ENCODE measurements around the gene OR10Z1.

DNA sequence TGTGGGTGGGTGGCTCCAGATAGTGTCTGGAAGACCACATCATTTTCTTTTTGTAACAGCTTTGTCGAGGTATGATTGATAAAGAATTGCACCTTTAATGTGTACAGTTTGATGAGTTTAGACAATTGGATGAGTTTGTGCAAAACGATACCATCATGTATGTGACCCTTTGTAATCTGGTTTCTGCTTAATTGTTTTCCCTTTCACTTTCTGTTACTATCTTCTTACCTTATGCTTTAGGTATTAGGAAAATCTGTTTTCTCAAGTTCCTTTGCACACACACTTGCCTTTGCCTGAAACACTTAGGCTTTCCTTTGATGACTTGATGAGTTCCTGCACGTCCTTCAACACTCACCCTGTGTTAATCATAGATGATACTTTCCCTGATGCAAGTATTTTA, 6.8 kb downstream of the OR10Z1 start:
- TF ChIP-seq CTBP1 (IDR thresholded peaks at IDR 0.05; ENCODE audit: borderline replicate concordance) (no peak), ZNF639 (CRISPR knock-in tag; conservative IDR thresholded peaks at IDR 0.05 in 1 of 2, IDR thresholded peaks at IDR 0.05 in 1 of 2) (no peak), RBM14 (IDR thresholded peaks at IDR 0.05; ENCODE audit: borderline replicate concordance, insufficient read depth, low read depth, low read length) (no peak), HBP1 (CRISPR knock-in tag; IDR thresholded peaks at IDR 0.05) (no peak), POLR2A (conservative IDR thresholded peaks at IDR 0.05) (no peak), ZBTB1 (CRISPR knock-in tag; IDR thresholded peaks at IDR 0.05; ENCODE audit: borderline replicate concordance, low read depth) (no peak), SRF (CRISPR knock-in tag; IDR thresholded peaks at IDR 0.05) (no peak), E2F5 (CRISPR knock-in tag; IDR thresholded peaks at IDR 0.05) (no peak), CTCF (IDR thresholded peaks at IDR 0.05 in 2 of 3, conservative IDR thresholded peaks at IDR 0.05 in 1 of 3; ENCODE audit: insufficient read depth in 2 of 3, low read depth in 1 of 3, low read length in 3 of 3) (no peak)
- TF ChIP-seq, protein P1, sequence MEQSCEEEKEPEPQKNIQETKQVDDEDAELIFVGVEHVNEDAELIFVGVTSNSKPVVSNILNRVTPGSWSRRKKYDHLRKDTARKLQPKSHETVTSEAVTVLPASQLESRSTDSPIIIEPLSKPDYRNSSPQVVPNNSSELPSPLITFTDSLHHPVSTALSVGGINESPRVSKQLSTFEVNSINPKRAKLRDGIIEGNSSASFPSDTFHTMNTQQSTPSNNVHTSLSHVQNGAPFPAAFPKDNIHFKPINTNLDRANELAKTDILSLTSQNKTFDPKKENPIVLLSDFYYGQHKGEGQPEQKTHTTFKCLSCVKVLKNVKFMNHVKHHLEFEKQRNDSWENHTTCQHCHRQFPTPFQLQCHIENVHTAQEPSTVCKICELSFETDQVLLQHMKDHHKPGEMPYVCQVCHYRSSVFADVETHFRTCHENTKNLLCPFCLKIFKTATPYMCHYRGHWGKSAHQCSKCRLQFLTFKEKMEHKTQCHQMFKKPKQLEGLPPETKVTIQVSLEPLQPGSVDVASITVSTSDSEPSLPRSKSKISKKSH (CRISPR knock-in tag; IDR thresholded peaks at IDR 0.05), result no peak
- TF ChIP-seq, protein P2, sequence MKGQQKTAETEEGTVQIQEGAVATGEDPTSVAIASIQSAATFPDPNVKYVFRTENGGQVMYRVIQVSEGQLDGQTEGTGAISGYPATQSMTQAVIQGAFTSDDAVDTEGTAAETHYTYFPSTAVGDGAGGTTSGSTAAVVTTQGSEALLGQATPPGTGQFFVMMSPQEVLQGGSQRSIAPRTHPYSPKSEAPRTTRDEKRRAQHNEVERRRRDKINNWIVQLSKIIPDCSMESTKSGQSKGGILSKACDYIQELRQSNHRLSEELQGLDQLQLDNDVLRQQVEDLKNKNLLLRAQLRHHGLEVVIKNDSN (CRISPR knock-in tag; IDR thresholded peaks at IDR 0.05), result no peak

All from K562 (cell line).